Keratinocyte (primary cell): Measurements from ENCODE around the gene NANOS1.

Experiments
- EZH2 ChIP-seq: IDR thresholded peaks from one replicate; pipeline ENCODE4 v1.6.1; 2012; ENCODE audit warnings: inconsistent platforms, mild to moderate bottlenecking, low read length, moderate library complexity
- TF ChIP-seq, protein P1 (sequence below), 3 experiments: IDR thresholded peaks in 1 of 3; conservative IDR thresholded peaks in 1 of 3; optimal IDR thresholded peaks in 1 of 3; 2 replicates in 2 of 3; 3 replicates in 1 of 3; pipeline versions ENCODE3 to v1.5.1; 2011; ENCODE audit warnings: low read length in 3 of 3, mild to moderate bottlenecking in 3 of 3, moderate library complexity in 2 of 3, control low read depth in 1 of 3, inconsistent platforms in 1 of 3; ENCODE audit not compliant: insufficient read depth in 2 of 3; ENCODE audit errors: extremely low read depth in 1 of 3

DNA sequence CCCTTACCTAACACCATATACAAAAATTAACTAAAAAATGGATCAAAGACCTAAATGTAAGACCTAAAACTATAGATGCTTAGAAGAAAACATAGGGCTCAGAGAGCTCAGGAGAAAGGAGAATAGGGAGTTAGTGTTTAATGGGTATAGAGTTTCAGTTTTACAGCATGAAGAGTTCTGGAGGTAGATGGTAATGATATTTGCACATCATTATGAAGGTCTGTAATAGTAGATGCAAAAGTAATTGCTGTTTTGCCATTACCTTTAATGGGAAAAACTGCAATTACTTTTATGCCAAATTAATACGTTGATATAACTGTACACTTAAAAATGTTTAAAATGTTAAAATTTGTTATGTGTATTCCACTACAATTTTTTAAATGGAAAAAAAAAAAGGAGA, 39.2 kb upstream of the NANOS1 start:
- TF ChIP-seq, protein P1, sequence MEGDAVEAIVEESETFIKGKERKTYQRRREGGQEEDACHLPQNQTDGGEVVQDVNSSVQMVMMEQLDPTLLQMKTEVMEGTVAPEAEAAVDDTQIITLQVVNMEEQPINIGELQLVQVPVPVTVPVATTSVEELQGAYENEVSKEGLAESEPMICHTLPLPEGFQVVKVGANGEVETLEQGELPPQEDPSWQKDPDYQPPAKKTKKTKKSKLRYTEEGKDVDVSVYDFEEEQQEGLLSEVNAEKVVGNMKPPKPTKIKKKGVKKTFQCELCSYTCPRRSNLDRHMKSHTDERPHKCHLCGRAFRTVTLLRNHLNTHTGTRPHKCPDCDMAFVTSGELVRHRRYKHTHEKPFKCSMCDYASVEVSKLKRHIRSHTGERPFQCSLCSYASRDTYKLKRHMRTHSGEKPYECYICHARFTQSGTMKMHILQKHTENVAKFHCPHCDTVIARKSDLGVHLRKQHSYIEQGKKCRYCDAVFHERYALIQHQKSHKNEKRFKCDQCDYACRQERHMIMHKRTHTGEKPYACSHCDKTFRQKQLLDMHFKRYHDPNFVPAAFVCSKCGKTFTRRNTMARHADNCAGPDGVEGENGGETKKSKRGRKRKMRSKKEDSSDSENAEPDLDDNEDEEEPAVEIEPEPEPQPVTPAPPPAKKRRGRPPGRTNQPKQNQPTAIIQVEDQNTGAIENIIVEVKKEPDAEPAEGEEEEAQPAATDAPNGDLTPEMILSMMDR (optimal IDR thresholded peaks at IDR 0.05 in 1 of 3, IDR thresholded peaks at IDR 0.05 in 1 of 3, conservative IDR thresholded peaks at IDR 0.05 in 1 of 3; ENCODE audit: extremely low read depth in 1 of 3, insufficient read depth in 2 of 3, low read length in 3 of 3) = no peak
- TF ChIP-seq EZH2 = no peak
